Measurements from ENCODE around the gene ZNF789.

- TF ChIP-seq POLR2A (IDR thresholded peaks at IDR 0.05) (no peak), CTCF (IDR thresholded peaks at IDR 0.05) (no peak)
Observed at GRCh38 chr7:99469381-99470065, 3.2 kb upstream of the ZNF789 start.

All from Peyer's patch (tissue), 4 donors.